CD4-positive, alpha-beta T cell treated with Interleukin-15 for 4 hours (primary cell): ENCODE results near the gene ASB16.

Experiments
- DNase-seq: peaks from one replicate; pipeline ENCODE4 v3.0.0-alpha.2; 2020; ENCODE audit warnings: low spot score

The ASB16 gene

GRCh38 chr17:44188576-44189403 lies 18.3 kb downstream of the ASB16 start:
- no peak for DNase-seq

- no peak for DNase-seq
Measured at GRCh38 chr17:44190481-44190880, 20.0 kb downstream of the ASB16 start.

- DNase-seq = no peak
Measured at GRCh38 chr17:44191369-44191768, 20.9 kb downstream of the ASB16 start.

- no peak for DNase-seq
Measured at GRCh38 chr17:44191941-44192496, 21.5 kb downstream of the ASB16 start.

- no peak for DNase-seq
Measured at GRCh38 chr17:44192750-44193149, 22.2 kb downstream of the ASB16 start.

- no peak for DNase-seq
Measured at GRCh38 chr17:44193326-44194084, 23.0 kb downstream of the ASB16 start.

- no peak for DNase-seq
Measured at GRCh38 chr17:44197107-44197506, 26.6 kb downstream of the ASB16 start.

- DNase-seq = peak; percentile 79
Measured at GRCh38 chr17:44197980-44198720, 27.6 kb downstream of the ASB16 start.

- DNase-seq = peak; percentile 37
Measured at GRCh38 chr17:44198721-44199552, 28.4 kb downstream of the ASB16 start.

- peak; percentile 99 for DNase-seq
Measured at GRCh38 chr17:44199553-44200477, 29.3 kb downstream of the ASB16 start, which contains the start of gene ATXN7L3. ATXN7L3 (minus strand) TSS chr17:44199884; CDS start chr17:44198070, 1,814 bp downstream.

GRCh38 chr17:44200478-44201155 lies 30.1 kb downstream of the ASB16 start:
- DNase-seq = no peak

- no peak for DNase-seq
Measured at GRCh38 chr17:44202756-44203155, 32.3 kb downstream of the ASB16 start.

GRCh38 chr17:44203731-44204440 lies 33.4 kb downstream of the ASB16 start:
- peak; percentile 59 for DNase-seq

GRCh38 chr17:44204441-44204882 lies 34.0 kb downstream of the ASB16 start:
- no peak for DNase-seq

GRCh38 chr17:44205962-44206824 lies 35.7 kb downstream of the ASB16 start:
- DNase-seq = no peak

- no peak for DNase-seq
Measured at GRCh38 chr17:44206825-44207155, 36.3 kb downstream of the ASB16 start.

GRCh38 chr17:44207319-44207718 lies 36.8 kb downstream of the ASB16 start:
- DNase-seq = no peak

- DNase-seq = no peak
Measured at GRCh38 chr17:44207743-44208142, 37.2 kb downstream of the ASB16 start.
